ENCODE results near the gene TP53RK.

TP53RK gene

DNA sequence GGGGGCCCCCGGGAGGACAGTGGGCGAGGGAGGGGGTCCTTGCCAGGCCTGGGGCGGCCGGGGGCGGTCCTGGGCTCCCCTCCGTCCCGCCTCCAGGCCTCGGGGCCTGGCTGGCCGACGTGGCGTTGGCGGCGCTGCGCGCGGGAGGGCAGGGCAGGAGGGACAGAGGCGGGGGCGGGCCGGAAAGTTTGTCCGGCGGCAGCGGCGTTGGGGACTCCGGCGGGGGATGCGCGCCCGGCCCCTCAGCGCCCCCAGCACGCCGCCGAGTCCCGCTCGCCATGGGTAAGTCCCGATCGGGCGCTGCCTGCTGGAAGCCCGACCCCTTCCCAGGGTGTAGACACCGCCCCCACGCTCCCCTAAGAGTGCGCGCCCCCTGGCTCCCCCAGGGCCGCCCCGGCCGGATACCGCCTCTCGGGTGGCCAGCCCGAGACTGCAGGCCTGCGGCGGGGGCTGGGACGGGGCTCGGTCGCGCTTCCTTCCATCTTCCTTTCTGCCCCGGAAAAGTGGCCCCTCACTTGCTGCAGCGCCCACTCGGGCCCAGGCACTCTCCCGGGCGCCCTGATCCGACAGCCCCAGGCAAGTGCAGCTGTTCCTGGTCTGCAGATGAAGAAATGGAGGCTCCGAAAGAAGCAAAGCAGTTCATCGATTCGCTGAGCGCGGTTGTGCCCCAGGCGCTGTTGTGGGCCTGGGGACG lies 20.4 kb upstream of the TP53RK start, which contains the start of gene SLC2A10:
Gene SLC2A10, plus strand, starts transcription at position 191 of the 694 bp plus-strand sequence. Its CDS starts 88 bp downstream, at position 279.
- Mint-ChIP-seq H3K36me3 (ENCODE audit: low read depth) (peaks cover 4% of the 10 kb centered on the region), H3K4me3 (peak within 1 kb of the TSS; percentile 91), H3K9me3 (peaks cover 17% of the 10 kb centered on the region), H3K27ac (peak within 1 kb of the TSS; percentile 64), H3K27me3 (ENCODE audit: low read depth, poor library complexity) (peaks cover 20% of the 10 kb centered on the region), H3K4me1 (peaks cover 35% of the 10 kb centered on the region)
- peak; percentile 78 for DNase-seq
- TF ChIP-seq, protein P1, sequence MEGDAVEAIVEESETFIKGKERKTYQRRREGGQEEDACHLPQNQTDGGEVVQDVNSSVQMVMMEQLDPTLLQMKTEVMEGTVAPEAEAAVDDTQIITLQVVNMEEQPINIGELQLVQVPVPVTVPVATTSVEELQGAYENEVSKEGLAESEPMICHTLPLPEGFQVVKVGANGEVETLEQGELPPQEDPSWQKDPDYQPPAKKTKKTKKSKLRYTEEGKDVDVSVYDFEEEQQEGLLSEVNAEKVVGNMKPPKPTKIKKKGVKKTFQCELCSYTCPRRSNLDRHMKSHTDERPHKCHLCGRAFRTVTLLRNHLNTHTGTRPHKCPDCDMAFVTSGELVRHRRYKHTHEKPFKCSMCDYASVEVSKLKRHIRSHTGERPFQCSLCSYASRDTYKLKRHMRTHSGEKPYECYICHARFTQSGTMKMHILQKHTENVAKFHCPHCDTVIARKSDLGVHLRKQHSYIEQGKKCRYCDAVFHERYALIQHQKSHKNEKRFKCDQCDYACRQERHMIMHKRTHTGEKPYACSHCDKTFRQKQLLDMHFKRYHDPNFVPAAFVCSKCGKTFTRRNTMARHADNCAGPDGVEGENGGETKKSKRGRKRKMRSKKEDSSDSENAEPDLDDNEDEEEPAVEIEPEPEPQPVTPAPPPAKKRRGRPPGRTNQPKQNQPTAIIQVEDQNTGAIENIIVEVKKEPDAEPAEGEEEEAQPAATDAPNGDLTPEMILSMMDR (IDR thresholded peaks at IDR 0.05): no peak

DNA sequence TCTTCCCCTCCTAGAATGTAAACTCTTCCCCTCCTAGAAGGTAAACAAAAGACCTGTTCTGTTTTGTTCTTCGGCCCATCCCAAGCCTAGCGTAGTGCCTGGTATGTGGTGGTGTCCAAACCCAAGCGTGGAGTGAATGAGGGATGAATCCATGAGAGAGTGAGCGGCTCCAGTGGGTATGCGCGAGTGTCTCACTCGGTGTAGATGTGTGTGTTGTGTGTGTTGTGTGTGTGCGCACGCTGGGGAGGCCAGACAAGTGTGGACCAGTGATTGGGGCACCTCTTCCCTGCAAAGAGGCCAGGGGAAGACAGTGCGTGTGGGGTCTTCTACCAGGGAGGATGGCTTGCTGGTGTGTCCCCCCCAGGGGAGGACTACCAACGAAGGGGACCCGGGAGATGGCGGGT lies 19.8 kb upstream of the TP53RK start:
- peaks cover 35% of the 10 kb centered on the region for H3K4me1 Mint-ChIP-seq
- H3K27ac Mint-ChIP-seq: peak overlapping the region; percentile 15
- peaks cover 18% of the 10 kb centered on the region for H3K9me3 Mint-ChIP-seq
- DNase-seq: no peak
- peak overlapping the region; percentile 83 for H3K4me3 Mint-ChIP-seq
- H3K36me3 Mint-ChIP-seq (ENCODE audit: low read depth): peaks cover 4% of the 10 kb centered on the region
- peaks cover 23% of the 10 kb centered on the region for H3K27me3 Mint-ChIP-seq (ENCODE audit: low read depth, poor library complexity)
- TF ChIP-seq, protein P1 (IDR thresholded peaks at IDR 0.05): no peak

DNA sequence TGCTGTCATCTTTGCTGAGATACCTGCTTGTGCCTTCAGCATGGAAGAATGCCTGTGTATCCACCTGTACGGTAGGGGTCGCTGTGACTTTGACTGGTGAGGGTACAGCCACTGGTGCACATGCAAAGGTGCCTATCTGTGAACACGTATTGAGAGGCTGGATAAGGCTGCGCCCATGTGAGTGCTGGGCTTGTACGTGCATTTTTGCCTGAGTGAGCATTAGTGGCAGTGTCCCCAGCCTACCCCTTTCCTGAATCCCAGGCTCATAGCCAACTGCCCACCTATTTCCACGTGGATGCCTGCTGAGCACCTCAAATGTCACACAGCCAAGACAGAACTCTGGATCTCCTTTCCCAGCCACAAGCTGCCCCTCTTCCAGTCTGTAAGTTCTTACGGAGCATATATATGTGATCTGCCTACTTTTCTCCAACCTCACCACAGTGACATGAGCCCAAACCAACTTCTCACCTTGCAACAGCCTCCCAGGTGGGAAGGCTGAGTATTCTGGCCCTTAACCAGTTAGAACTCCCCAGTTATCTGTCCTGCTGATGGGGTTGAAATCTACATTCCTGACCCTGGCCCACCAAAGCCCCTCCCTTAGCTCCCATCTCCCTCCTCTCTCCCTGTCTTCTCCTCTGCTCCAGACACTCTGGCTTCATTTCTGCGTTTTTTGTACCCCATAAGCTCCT lies 19.1 kb upstream of the TP53RK start:
- no peak for DNase-seq
- TF ChIP-seq, protein P1 (IDR thresholded peaks at IDR 0.05): peak; percentile 20

DNA sequence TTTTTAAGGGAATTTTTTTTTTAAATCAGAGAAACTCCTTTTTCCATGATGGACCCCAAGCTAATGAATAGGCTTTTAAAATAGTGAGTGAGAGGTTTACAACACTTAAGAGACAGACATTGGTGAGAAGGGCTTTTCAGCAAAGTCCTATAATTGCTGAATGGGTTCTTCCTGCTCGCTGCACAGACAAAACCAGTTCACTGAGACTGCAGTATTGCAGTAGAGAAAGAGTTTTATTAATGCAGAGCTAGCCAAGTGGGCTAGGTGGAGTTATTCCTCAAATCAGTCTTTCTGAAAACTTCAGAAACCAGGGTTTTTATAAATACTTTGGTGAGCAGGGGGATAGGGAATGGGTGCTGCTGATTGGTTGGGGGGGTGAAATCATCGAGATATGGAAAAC lies 17.0 kb upstream of the TP53RK start:
- Mint-ChIP-seq H3K4me1 (peaks cover 28% of the 10 kb centered on the region), H3K36me3 (ENCODE audit: low read depth) (peaks cover 4% of the 10 kb centered on the region), H3K9me3 (peaks cover 21% of the 10 kb centered on the region), H3K27me3 (ENCODE audit: low read depth, poor library complexity) (peaks cover 21% of the 10 kb centered on the region), H3K4me3 (no peak overlapping the region), H3K27ac (no peak overlapping the region)
- no peak for DNase-seq
- TF ChIP-seq, protein P1 (IDR thresholded peaks at IDR 0.05): no peak

More for the DNA sequence above, 19.1 kb upstream of the TP53RK start:
- H3K27ac Mint-ChIP-seq: peak overlapping the region; percentile 47
- peaks cover 4% of the 10 kb centered on the region for H3K36me3 Mint-ChIP-seq (ENCODE audit: low read depth)
- H3K9me3 Mint-ChIP-seq: peaks cover 21% of the 10 kb centered on the region
- H3K4me3 Mint-ChIP-seq: peak overlapping the region; percentile 83
- H3K4me1 Mint-ChIP-seq: peaks cover 33% of the 10 kb centered on the region
- peaks cover 21% of the 10 kb centered on the region for H3K27me3 Mint-ChIP-seq (ENCODE audit: low read depth, poor library complexity)

DNA sequence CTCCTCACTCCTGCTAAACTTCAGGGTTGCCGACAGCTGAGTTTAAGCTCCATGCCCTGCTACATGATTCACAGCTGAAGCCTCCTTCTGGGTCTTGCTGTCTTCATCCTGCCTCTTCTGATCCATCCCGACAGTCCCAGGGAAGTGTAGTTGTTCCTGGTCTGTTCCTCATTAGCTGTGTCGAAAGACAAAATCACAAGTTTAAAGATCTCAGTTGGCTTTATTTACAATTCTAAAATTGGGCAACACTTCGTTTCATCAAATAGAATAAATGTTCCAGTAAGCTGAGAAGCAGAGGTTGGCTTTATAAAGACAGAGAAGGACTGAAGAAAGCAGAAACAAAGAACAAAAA lies 16.1 kb upstream of the TP53RK start:
- peaks cover 21% of the 10 kb centered on the region for H3K9me3 Mint-ChIP-seq
- no peak overlapping the region for H3K4me3 Mint-ChIP-seq
- H3K27ac Mint-ChIP-seq: no peak overlapping the region
- H3K4me1 Mint-ChIP-seq: peaks cover 24% of the 10 kb centered on the region
- TF ChIP-seq, protein P1 (IDR thresholded peaks at IDR 0.05): no peak
- peaks cover 2% of the 10 kb centered on the region for H3K36me3 Mint-ChIP-seq (ENCODE audit: low read depth)
- no peak for DNase-seq
- H3K27me3 Mint-ChIP-seq (ENCODE audit: low read depth, poor library complexity): peaks cover 25% of the 10 kb centered on the region
